ENCODE data around the gene CRNN. TPM values are rescaled to one million over a fixed set of nuclear protein-coding genes. Genes with fewer than 3 reads are reported as not detected.

Gene CRNN
- total and polyA plus RNA-seq, 8 donors: not detected

DNA sequence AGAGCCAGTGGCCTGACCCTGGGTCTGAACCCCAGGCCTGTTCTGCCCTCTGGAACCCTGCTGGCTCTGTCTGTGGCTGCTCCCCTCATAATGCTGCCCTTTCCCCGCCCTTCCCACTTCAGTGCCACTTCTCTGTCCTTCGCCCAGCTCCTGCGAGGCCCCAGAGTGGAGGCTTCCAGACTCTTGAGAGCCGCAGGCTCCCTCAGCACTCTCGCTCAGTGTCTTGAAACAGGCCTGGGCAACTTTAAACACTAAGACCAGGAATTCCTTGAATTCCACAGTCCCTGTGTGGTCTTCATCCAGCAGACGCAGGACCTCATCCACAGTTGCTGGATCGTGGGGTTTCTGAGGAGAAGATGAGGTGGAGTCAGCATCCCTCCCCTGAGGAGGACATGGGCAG, 3.5 kb downstream of the CRNN start:
- intact Hi-C loops (cut with DNase I): no loop called here
- TF ChIP-seq, protein P1, sequence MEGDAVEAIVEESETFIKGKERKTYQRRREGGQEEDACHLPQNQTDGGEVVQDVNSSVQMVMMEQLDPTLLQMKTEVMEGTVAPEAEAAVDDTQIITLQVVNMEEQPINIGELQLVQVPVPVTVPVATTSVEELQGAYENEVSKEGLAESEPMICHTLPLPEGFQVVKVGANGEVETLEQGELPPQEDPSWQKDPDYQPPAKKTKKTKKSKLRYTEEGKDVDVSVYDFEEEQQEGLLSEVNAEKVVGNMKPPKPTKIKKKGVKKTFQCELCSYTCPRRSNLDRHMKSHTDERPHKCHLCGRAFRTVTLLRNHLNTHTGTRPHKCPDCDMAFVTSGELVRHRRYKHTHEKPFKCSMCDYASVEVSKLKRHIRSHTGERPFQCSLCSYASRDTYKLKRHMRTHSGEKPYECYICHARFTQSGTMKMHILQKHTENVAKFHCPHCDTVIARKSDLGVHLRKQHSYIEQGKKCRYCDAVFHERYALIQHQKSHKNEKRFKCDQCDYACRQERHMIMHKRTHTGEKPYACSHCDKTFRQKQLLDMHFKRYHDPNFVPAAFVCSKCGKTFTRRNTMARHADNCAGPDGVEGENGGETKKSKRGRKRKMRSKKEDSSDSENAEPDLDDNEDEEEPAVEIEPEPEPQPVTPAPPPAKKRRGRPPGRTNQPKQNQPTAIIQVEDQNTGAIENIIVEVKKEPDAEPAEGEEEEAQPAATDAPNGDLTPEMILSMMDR (IDR thresholded peaks at IDR 0.05): no peak
- DNase-seq (peak; percentile 29 to 60 (median 46)), ATAC-seq (peak; percentile 97)
- no peaks in the 10 kb centered on the region for H3K36me3 ChIP-seq
- peaks cover 0 to 5% of the 10 kb centered on the region in 2 donors for H3K4me1 ChIP-seq
- H3K9me3 ChIP-seq: no peaks in the 10 kb centered on the region
- H3K27me3 ChIP-seq: no peaks in the 10 kb centered on the region
- no peak overlapping the region for H3K4me3 ChIP-seq
- H3K27ac ChIP-seq: no peak overlapping the region

DNA sequence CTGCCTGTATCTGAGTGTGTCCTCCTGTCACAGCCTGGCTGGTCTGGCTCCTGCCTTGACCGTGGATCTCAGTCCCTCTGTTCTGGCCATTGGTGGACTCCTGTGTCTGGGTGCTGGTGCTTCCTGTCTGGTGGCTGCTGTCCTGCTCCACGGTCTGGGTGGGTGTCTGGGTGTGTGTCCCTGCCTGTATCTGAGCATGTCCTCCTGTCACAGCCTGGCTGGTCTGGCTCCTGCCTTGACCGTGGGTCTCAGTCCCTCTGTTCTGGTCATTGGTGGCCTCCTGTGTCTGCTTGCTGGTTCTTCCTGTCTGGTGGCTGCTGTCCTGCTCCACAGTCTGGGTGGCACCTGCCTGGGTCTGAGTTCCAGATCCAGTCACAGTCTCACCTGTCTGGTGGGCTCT, 4.0 kb downstream of the CRNN start:
- no peaks in the 10 kb centered on the region for H3K9me3 ChIP-seq
- H3K27me3 ChIP-seq: no peaks in the 10 kb centered on the region
- peaks cover 0 to 5% of the 10 kb centered on the region in 2 donors for H3K4me1 ChIP-seq
- H3K36me3 ChIP-seq: no peaks in the 10 kb centered on the region
- no peak overlapping the region for H3K27ac ChIP-seq
- no peak overlapping the region for H3K4me3 ChIP-seq
- intact Hi-C loops (cut with DNase I): no loop called here
- TF ChIP-seq, protein P1 (IDR thresholded peaks at IDR 0.05): no peak
- peak in 1 of 4 donors; percentile 51 for DNase-seq
- no peak for ATAC-seq

DNA sequence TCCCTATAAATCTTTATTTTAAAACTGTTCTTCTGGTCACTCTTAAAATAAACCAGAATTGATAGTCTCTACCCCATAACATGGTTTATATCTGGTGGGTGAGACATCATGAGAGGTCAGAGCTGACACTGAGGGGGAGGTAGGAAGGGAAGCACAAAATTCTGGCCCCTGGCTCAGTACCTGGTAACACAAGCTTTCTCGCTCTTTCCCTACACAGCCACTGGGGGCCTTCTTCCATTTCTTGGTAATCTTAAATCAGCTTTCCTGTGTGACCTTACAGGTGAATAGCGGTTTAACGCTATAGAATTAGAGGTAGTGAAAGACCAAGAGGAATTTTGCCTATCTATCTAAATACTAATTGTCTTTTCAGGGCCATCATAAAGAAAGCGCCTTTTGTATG, 5.4 kb downstream of the CRNN start:
- Histone ChIP-seq H3K27ac (no peak overlapping the region), H3K27me3 (no peaks in the 10 kb centered on the region), H3K36me3 (no peaks in the 10 kb centered on the region), H3K4me1 (peaks cover 0 to 5% of the 10 kb centered on the region in 2 donors), H3K9me3 (no peaks in the 10 kb centered on the region), H3K4me3 (no peak overlapping the region)
- intact Hi-C loops (cut with DNase I): no loop called here
- TF ChIP-seq, protein P1 (IDR thresholded peaks at IDR 0.05): no peak
- no peak for ATAC-seq
- DNase-seq: no peak

DNA sequence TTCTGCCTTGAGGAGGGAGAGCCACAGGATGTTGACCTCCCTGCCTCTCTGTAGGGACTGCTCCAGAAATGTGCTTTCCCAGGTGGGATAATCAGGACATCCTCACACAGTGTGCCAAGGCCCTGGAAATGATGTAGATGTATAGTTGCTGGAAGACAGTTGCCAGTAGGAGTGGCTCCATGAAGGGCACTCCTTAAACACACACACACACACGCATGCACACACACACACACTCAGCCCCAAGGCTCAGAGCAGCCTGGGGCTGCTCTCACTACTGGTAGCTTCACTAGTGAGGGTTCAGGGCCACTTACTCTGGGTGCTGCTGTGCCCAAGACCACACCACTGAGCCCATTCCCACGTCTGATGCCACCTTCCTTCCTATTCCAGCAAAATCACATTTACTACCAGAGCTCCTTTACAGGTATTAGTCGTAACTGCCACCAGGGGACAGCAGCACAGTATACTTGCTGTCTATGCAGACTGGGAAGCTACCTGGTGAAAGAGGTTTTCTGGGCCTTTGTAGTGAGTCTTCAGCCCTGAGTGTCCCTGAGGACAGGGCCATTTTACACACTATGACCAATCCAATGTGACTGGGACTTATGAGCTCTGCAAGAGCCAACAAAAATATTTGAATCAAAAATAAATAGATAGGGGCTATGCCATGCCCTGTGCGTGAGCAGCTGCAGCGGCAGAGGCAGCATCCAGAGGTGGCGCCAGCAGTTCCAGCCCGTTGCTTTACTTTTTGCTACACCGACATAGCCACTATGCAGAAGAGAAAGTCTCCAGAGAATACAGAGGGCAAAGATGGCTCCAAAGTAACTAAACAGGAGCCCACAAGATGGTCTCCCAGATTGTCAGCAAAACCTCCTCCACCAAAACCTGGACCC, 15.0 kb downstream of the CRNN start:
- H3K4me1 ChIP-seq: no peaks in the 10 kb centered on the region
- ATAC-seq (peak; percentile 76), DNase-seq (peak in 1 of 4 donors; percentile 19)
- intact Hi-C loops (cut with DNase I): no loop called here
- no peak overlapping the region for H3K4me3 ChIP-seq
- TF ChIP-seq, protein P1 (IDR thresholded peaks at IDR 0.05): peak in 1 of 2 donors; percentile 18
- H3K9me3 ChIP-seq: no peaks in the 10 kb centered on the region
- H3K27me3 ChIP-seq: no peaks in the 10 kb centered on the region
- H3K36me3 ChIP-seq: no peaks in the 10 kb centered on the region
- H3K27ac ChIP-seq: no peak overlapping the region

DNA sequence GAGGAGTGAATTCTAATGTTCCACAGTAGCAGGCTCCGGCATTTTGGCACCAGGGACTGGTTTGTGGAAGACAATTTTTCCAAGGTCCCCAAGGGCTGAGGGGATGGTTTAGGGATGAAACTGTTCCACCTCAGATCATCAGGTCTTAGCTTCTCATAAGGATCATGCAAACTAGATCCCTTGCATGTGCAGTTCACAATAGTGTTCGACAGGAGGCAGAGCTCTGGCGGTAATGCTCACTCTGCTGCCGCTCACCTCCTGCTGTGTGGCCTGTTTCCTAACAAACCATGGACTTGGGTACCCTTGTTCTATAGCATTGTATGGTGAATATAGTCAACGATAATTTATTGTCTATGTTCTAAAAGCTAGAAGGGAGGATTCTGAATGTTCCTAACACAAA, 16.6 kb downstream of the CRNN start:
- no peak for DNase-seq
- no peaks in the 10 kb centered on the region for H3K9me3 ChIP-seq

More for the DNA sequence above, 16.6 kb downstream of the CRNN start:
- ATAC-seq: no peak
- TF ChIP-seq, protein P1 (IDR thresholded peaks at IDR 0.05): no peak
- H3K27me3 ChIP-seq: no peaks in the 10 kb centered on the region
- intact Hi-C loops (cut with DNase I): no loop called here
- H3K4me3 ChIP-seq: no peak overlapping the region
- H3K27ac ChIP-seq: no peak overlapping the region
- H3K4me1 ChIP-seq: no peaks in the 10 kb centered on the region
- H3K36me3 ChIP-seq: no peaks in the 10 kb centered on the region

All from left lung (tissue), 10 donors.